ENCODE data around the gene ATF1.

ATF1 gene

DNA sequence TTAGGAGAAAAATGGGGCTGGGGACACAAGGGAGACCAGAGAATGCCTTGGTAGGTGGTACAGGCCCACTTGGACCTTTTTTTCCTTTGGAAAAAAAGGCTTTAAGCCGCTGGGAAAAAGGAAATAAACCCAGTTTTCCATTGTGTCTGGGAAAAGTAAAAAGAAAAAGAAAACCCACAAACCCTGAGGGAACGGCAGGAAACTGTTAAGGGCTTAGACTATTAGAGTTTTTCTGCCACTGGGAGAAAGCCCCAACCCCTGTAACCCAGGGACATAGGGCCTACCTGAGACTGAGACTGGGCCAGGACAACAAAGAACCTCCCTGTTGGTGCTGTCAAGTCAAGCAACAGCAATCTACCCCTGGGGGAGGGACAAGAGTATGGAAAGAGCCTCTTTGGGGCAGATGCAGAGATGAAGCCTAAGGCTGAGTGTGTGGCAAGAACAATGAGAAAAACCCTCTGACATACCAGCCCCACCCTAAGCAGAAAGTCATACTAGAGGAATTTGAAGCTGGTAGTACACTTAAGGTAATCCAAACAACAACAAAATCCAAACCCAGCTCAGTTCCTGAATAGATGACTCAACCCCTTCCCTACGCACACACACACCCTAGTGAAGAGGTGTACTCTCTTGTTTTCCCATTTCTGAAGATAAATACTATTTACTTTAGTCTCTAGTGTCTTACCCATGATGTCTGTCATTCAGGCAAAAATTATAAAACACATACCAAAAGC lies 22.8 kb downstream of the ATF1 start:
- TF ChIP-seq, protein P1, sequence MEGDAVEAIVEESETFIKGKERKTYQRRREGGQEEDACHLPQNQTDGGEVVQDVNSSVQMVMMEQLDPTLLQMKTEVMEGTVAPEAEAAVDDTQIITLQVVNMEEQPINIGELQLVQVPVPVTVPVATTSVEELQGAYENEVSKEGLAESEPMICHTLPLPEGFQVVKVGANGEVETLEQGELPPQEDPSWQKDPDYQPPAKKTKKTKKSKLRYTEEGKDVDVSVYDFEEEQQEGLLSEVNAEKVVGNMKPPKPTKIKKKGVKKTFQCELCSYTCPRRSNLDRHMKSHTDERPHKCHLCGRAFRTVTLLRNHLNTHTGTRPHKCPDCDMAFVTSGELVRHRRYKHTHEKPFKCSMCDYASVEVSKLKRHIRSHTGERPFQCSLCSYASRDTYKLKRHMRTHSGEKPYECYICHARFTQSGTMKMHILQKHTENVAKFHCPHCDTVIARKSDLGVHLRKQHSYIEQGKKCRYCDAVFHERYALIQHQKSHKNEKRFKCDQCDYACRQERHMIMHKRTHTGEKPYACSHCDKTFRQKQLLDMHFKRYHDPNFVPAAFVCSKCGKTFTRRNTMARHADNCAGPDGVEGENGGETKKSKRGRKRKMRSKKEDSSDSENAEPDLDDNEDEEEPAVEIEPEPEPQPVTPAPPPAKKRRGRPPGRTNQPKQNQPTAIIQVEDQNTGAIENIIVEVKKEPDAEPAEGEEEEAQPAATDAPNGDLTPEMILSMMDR (IDR thresholded peaks at IDR 0.05) = no peak

GRCh38 chr12:50787618-50788017 lies 23.7 kb downstream of the ATF1 start:
- TF ChIP-seq, protein P1 (IDR thresholded peaks at IDR 0.05) = no peak

DNA sequence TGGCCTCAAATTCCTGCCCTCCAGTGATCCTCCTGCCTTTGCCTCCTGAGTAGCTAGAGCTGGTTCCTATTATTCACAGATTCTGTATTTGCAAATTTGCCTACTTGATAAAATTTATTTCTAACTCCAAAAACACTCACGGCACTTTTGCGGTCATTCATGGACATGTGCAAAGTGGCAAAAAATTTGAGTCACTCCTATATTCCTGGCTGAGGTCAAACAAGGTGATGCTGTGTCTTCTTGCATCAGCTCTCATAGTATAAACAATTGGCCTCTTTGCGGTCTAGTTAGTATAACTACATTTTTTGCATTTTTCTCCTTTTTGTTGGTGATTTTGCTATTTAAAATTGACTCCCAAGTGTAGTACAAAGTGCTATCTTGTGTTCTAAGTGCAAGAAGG lies 24.7 kb downstream of the ATF1 start:
- TF ChIP-seq, protein P1 (IDR thresholded peaks at IDR 0.05) = no peak

DNA sequence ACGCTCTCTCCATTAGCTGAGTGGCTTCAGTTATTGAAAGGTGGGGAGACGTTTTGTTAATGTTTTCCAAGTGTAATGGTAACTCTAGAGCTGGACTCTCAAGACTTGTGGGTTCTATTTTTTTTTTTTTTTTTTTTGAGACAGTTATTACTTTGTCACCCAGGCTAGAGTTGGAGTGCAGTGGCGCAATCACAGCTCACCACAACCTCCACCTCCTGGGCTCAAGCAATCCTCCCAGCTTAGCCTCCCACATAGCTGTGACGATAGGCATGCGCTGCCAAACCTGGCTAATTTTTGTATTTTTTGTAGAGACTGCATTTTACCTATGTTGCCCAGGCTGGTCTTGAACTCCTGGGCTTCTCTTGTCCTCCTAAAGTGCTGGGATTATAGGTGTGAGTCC lies 26.2 kb downstream of the ATF1 start:
- TF ChIP-seq, protein P1 (IDR thresholded peaks at IDR 0.05) = no peak

- TF ChIP-seq, protein P1 (IDR thresholded peaks at IDR 0.05) = no peak
Measured at GRCh38 chr12:50799908-50800307, 36.0 kb downstream of the ATF1 start.

DNA sequence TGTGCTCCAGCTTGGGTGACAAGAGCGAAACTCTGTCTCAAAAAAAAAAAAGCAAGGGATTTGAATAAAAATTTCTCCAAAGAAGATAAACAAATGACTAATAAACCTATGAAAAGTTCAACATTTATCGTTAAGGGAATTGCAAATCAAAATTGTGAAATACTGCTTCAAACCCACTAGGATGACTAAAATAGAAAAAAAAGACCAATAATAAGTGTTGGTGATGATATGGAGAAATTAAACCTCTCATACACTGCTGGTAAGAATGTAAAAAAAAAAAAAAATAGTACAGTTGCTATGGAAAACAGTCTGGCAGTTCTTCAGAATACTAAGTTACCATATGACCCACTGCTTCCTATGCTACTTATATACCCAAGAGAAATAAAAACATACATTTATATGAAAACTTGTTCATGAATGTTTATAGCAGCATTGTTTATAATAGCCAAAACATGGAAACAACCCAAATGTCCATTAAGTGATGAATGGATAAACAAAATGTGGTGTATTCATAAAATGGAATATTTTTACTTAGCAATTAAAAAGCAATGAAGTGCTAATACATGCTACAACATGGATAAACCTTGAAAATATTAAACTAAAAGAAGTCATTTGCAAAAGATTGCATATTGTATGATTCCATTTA lies 39.5 kb downstream of the ATF1 start:
- TF ChIP-seq, protein P1 (IDR thresholded peaks at IDR 0.05) = no peak

DNA sequence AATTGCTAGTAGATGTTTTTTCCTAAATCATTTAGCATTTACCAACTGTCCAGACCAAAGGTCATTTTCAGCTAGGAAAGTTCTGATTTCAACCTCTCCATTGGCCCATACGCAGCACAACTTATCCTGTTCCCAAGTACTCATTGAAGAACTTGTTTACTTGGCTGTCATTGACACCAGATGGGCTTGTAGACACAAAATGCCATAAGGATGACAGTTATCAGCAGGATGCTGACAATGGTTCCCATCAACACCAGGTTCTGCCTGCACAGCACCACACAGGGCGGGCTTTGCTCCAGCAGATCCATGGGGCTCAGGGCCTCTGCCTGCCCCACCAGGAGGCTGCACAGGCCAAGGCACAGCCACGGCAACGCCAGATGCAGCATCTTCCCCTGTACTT lies 42.3 kb downstream of the ATF1 start:
- TF ChIP-seq, protein P1 (IDR thresholded peaks at IDR 0.05) = no peak
